HG02588 (cell line): ENCODE measurements around the gene ARSA.

Source experiments
- ATAC-seq: cut with Tn5 transposase; IDR thresholded peaks from one replicate; pipeline ENCODE4 v1.9.1; 2021; ENCODE audit warnings: mild to moderate bottlenecking, moderate library complexity; ENCODE audit not compliant: unreplicated experiment

The ARSA gene

DNA sequence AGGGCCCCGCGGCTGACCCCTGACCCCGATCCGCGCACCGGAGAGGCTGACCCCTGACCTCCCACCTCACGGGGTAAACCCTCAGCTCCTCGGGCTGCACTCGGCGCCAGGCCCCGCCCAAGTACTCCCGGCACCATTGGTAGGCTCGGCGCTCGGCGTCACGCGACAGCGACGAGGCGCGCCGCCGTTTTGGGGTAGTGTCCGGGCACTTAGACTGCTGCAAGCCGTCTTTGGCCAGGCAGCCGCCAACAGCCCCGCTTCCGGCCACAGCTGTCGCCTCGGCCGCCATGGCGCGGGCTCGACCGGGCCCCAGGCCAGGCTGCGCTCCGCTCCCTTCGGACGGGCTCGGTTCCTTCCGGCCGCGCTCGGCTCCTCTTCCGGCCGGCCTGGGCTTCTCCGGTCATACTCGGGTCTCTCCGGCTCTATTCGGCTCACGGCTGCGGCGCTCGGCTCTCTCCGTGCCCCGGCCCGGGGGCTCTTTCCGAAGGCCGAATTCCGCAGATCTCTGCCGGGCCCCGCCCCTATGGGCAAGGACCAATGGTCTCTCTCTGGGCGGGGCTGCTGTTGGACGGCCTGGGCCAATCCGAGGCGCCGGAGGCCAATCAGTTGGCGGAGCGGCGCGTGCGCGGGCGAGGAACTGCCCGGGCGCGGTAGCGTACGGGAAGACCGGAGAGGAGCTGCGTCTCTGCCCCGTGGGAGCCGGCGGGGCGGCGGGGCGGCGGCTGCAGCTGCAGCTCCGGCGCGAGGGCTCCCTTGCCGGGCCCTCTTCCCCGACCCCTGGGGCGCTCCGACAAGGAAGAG lies 45.3 kb downstream of the ARSA start, which contains the start of gene CHKB:
Gene CHKB, minus strand, starts transcription at position 357 of the 801 bp plus-strand sequence. Its CDS starts 68 bp downstream, at position 289.
- ATAC-seq: peak; percentile 89

DNA sequence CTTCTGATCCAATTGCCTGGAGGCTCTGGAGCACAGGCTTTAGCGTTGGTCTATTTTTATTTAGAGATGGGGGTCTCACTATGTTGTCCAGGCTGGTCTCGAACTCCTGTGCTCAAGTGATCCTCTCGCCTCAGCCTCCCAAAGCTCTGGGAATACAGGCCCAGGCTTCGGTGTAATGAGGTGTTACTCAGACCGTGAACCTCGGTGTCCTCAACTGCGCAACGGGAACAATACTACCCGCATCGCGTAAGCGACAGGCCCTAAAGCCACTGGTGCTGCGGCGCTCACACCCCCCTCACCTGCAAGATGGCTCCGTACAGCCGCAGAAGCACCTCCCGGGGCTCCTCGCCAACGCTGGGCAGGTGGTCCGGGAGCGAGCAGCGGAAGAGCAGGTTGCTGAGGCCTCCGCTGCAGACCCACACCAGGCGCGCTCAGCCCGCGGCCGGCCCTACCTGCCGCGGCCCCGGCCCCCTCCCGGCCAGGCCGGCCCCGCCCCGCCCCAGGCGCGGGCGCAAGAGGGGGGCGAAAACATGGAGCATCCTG lies 45.9 kb downstream of the ARSA start:
- peak; percentile 31 for ATAC-seq

DNA sequence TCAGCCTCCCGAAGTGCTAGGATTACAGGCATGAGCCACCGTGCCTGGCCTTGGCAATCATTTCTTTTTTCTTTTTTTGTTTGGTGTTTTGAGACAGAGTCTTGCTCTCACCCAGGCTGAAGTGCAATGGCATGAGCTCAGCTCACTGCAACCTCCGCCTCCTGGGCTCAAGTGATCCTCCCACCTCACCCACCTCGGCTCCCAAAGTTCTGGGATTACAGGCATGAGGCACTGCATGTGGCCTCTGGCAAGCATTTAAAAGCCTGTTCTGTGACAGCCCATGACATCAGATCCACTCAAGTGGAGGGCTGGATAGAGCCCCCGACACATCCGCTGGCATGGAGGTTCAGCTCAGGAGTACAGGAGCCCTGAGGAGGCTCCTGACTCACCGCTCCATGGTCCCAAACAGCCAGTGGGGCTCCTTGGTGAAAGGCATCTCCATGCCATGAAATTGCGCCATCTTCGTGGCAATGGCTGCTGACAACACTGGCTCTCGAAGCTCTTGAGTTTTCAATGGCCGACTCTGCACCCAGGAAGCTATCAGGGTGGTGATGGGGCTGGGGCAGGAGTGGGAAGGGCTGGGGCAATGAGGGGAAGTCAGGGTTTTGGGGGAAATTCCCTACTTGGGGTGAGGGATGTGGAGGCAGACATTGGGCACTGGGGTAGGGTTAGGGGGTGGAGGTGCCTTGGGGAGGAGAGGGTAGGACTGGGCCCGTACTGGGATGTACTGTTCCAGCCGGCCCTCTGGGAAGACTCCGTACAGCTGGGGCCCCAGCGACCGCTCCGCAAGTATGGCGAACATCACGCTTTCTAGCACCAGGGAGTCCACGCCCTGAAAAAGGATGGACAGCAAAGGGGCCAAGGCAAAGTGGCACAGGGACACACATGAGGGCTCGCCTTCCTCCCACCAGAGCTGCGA lies 46.7 kb downstream of the ARSA start:
- no peak for ATAC-seq

DNA sequence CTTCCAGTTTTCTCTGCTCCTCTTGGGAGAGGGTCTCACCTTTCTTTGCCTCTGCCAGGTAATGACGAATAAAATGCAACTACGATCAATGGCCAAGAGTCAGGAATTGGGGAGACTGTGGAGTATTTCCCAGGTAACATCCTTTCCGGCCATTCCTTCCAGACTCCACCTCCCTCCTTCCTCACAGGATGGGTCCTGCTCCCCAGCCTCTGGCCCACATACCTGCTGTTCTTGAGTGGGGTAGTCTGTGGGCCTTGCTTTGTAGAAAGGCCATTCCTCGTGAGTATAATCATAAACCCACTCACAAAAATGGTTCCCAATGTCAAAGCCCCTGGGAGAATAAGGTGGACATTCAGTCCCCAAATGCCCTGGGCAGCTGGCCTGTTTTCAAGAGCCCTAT lies 48.2 kb downstream of the ARSA start:
- ATAC-seq: no peak

DNA sequence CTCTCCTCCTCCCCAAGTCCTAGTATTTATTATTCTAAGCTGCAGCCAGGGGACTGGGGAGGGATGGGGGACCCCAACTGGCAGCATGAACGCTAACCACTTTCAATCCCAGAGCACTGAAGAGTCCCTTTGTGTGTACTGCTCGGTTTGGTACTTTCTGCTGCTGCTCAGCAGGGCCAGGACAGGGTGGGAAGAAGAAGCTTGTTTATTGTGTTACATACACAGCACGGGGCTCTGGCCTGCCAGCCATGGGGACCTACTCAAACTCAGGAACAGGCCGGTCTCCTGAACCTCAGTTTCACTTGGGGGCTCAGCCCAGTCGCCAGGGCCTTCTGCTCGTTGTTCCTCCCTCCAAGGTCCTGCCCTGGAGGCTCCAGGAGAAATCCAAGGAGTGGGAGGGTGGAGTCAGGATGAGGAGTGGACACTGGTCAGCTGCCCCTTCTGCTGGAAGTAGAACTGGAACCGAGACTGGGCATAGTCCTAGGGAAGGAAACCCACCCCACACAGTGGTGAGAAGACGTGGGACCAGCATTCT lies 49.1 kb downstream of the ARSA start:
- no peak for ATAC-seq

DNA sequence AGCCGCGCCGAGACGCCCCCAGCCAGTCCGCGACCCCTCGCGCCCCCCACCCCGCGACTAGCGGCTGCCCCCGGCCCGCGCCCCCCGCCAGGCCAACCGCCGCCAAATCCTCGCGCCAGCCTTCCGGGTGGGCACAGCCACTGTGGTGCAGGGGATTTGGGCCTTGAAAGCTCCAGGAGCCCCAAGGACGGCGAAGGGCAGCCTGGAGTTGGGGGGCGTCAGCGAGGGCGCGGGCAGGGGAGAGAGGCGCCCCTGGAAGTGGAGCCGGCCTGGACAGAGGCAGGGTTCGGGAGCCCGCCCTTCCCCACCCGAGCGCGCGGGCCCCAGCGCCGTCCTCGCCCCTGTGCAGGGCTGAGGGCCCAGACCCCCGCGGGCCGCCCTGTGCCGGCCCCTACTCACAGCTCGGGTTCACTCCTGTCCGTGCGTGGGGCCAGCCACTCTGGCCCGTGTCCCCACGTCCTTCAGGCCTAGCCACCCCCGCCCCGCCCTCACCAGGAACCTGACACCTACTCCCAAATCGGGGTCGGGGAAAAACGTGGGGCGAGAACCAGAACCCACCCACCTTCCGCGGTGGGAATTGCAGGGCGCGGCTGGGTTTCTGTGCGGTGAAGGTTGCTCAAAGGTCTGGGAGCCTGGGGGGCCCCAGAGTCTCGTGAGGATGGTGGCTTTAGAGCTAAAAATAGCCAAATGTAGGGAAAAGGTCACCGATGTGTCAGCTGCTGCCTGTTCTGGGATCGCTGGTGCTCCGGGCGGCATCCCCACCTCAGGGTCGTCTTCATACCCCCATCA lies 49.8 kb downstream of the ARSA start, which contains the start of gene CPT1B:
Gene CPT1B, minus strand, starts transcription at position 441 of the 789 bp plus-strand sequence. CDS start 512 bp downstream, outside the sequence.
- no peak for ATAC-seq

DNA sequence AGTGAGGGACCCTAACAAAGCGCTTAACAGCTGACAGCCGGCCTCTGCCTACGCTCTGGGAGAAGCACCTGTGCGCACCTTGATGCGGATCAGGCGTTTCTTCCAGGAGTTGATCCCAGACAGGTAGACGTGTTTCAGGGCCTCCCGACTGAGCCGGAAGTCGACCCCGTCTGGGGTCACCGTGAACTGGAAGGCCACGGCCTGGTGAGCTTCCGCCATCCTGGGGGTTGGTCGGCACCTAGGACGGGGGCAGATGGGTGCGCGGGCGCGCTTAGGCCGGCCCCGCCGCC lies 50.3 kb downstream of the ARSA start:
- no peak for ATAC-seq

DNA sequence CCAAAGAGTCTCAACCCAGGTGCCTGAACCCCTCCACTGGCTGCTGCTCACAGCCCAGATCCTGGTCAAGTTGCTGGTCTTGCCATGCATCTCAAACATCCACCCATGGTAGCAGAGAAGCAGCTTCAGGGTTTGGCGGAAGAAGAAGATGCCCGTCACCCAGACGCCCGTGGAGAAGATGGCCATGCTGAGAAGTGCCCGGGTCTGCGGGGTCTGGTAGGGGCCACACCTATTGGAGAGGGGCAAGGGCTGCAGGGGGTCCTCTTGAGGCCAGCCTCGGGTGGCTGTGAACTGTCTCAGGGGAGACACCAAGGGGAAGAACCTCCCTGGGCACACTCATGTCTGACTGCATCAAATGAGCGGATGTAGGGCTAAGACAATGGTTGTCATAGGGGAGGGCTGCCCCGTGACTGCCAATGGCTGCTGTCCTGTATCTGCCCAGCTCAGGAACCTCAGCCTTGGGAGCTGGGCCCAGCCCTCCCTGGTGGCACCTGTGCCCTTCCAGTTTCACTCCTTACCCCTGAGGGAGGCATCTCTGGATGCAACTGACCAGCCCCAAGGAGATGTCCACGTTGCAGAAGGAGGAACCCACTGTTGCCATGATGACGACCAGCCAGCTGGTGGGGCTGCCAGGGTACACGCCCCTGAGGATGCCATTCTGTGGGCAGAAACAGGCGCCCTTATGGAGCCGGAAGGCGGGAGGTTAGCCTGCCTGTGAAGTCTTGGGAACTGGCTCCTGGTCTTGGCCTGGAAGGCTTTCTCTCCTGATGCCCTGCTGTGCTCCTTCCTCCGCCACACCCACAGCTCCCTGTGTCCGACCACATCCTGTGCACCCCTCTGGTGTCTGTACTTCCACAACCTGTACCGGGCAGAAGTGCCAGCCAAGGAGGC lies 50.9 kb downstream of the ARSA start:
- no peak for ATAC-seq

DNA sequence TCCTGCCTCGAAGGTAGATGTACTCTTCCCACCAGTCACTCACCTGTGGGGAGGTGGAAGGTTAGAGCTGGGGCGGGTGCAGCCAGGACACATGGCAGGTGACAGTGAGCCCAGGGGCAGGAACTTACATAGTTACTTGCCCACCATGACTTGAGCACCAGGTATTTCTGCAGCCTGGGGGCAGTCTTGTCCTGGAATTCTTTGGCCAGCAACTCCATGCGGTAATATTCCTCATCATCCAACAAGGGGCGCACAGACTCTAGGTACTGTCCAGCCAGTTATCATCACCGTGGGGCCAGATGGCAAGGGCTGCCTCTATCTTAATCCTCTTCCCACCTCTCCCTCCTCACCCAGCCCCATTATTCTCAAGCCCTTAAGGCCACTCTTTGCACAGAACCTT lies 51.9 kb downstream of the ARSA start:
- ATAC-seq: no peak

DNA sequence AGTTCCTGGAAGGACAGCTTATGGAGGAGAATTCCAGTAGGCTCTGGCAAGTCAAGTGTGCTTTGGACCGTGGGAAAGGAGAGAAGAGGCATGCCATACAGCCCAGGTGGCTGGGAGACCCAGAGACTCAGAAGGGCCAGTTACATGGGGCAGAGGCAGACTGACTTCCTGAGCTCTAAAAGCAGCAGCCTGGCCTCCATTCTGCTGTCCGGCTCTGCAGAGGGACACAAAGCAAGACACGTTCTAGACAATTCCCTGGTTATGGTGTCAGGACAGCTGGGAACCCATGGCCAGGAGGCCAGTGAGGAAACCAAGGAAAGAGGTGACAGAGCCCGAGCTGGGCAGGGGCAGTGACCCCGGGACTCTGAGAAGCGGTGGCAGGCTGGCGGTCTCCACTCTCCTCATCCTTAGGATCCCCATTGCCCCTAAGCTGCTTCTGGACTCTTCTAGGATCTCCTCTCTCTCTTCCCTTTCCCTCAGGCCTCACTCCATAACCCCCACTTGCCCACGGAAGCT lies 52.5 kb downstream of the ARSA start:
- ATAC-seq: no peak
